K562 (cell line): Measurements from ENCODE around the gene MDC1. TPM values are rescaled to one million over a fixed set of nuclear protein-coding genes. Genes with fewer than 3 reads are reported as not detected.
A peak's percentile ranks its signal among the peaks of the same experiment; 100 is the strongest.

Experiments used
- CREBBP ChIP-seq: IDR thresholded peaks from one replicate; pipeline ENCODE4 v1.6.1; 2012; ENCODE audit warnings: low read depth, mild to moderate bottlenecking, control low read depth, inconsistent platforms, low read length
- DIDO1 ChIP-seq: fragments of 450-650 bp; IDR thresholded peaks from 2 replicates; pipeline ENCODE4 v1.6.1; 2016; ENCODE audit warnings: low read depth, missing biosample characterization, missing genetic modification characterization
- EGR1 ChIP-seq: fragments of 450-650 bp; conservative IDR thresholded peaks from 2 replicates; pipeline ENCODE4 v1.6.1; 2017; ENCODE audit warnings: mild to moderate bottlenecking
- ERF ChIP-seq: fragments of 450-650 bp; formaldehyde crosslinking; IDR thresholded peaks from 2 replicates; pipeline ENCODE4 v1.4.0; 2020; ENCODE audit warnings: mild to moderate bottlenecking, mixed read lengths
- FOXJ2 ChIP-seq: fragments of 200-800 bp; sonication (Bioruptor generic); IDR thresholded peaks from 2 replicates; pipeline ENCODE4 v1.6.1; 2016; ENCODE audit warnings: missing genetic modification characterization, missing compliant biosample characterization
- GTF2F1 ChIP-seq: IDR thresholded peaks from 2 replicates; pipeline ENCODE4 v1.6.1; 2011; ENCODE audit warnings: low read depth, low read length, improper control_type of control experiment
- MXI1 ChIP-seq: IDR thresholded peaks from 2 replicates; pipeline ENCODE4 v1.6.1; 2011; ENCODE audit warnings: low read depth, mild to moderate bottlenecking, improper control_type of control experiment, low read length
- NCOR1 ChIP-seq: fragments of 450-650 bp; IDR thresholded peaks from 2 replicates; pipeline ENCODE4 v1.6.1; 2016; ENCODE audit warnings: mild to moderate bottlenecking, moderate library complexity
- NFE2 ChIP-seq: IDR thresholded peaks from 2 replicates; pipeline ENCODE4 v1.6.1; 2014; ENCODE audit warnings: antibody characterized with exemption, low read depth
- POLR2A ChIP-seq: fragments of 450-650 bp; conservative IDR thresholded peaks from 2 replicates; pipeline ENCODE4 v1.6.1; 2016
- RBM15 ChIP-seq: fragments of 200-400 bp; formaldehyde crosslinking; IDR thresholded peaks from 2 replicates; pipeline ENCODE4 v1.6.1; 2018; ENCODE audit warnings: mild to moderate bottlenecking, low read length, moderate library complexity; ENCODE audit not compliant: insufficient read depth
- STAG1 ChIP-seq: sonication (generic); formaldehyde crosslinking; IDR thresholded peaks from 2 replicates; pipeline ENCODE4 v1.5.0; 2020; ENCODE audit warnings: missing genetic modification reagents, borderline replicate concordance
- TBL1XR1 ChIP-seq, 2 experiments: IDR thresholded peaks; 2 replicates each; pipeline ENCODE4 v1.6.1; 2012; ENCODE audit warnings: improper control_type of control experiment in 2 of 2, low read length in 2 of 2, mild to moderate bottlenecking in 1 of 2
- TOE1 ChIP-seq, 2 experiments: fragments of 450-650 bp in 1 of 2; sonication (generic) in 1 of 2; formaldehyde crosslinking in 1 of 2; IDR thresholded peaks; 2 replicates each; pipeline versions ENCODE4 v1.7.1 to v1.8.0; 2016 to 2022; ENCODE audit warnings: borderline replicate concordance in 2 of 2, mild to moderate bottlenecking in 2 of 2, antibody characterized with exemption in 1 of 2, inconsistent platforms in 1 of 2, low read depth in 1 of 2, missing genetic modification reagents in 1 of 2, moderate library complexity in 1 of 2
- ZC3H11A ChIP-seq: IDR thresholded peaks from 2 replicates; pipeline ENCODE4 v1.6.1; 2012; ENCODE audit warnings: low read depth, low read length, improper control_type of control experiment
- ZFP36 ChIP-seq: fragments of 150-350 bp; IDR thresholded peaks from 2 replicates; pipeline ENCODE4 v1.6.1; 2018; ENCODE audit warnings: low read length, low read depth; ENCODE audit not compliant: partially characterized antibody
- ZNF12 ChIP-seq: sonication (generic); formaldehyde crosslinking; IDR thresholded peaks from 2 replicates; pipeline ENCODE4 v1.4.0; 2020; ENCODE audit warnings: mild to moderate bottlenecking, missing genetic modification reagents
- ZNF311 ChIP-seq: fragments of 250-450 bp; sonication (Bioruptor Pico); IDR thresholded peaks from 2 replicates; pipeline ENCODE4 v1.4.0; 2020; ENCODE audit warnings: mild to moderate bottlenecking, moderate library complexity
- polyA plus RNA-seq, 8 experiments: library from polyadenylated mRNA; depleted of rRNA in 4 of 8; stranded (reverse) in 5 of 8; unstranded in 3 of 8; fragments of >200 nt; fragmentation: Nextera tagmentation in 2 of 8; fragmentation: Illumina TruSeq in 1 of 8; extraction: Ambion mirVana in 2 of 8; extraction: Trizol in 1 of 8; gene quantifications; 2 replicates each; pipeline versions ENCODE4 v1.2.1 to v1.2.3, GENCODE V29; 2011 to 2014; ENCODE audit warnings: inconsistent platforms in 1 of 8, missing spikeins in 1 of 8
- total RNA-seq, 7 experiments: library from RNA; depleted of rRNA in 6 of 7; stranded (reverse); fragments of >200 nt in 6 of 7; fragmentation: Illumina TruSeq in 2 of 7; extraction: Trizol in 2 of 7; gene quantifications; 2 replicates each; pipeline versions ENCODE4 v1.2.1 to v1.2.3, GENCODE V29; 2011 to 2021; ENCODE audit warnings: low replicate concordance in 1 of 7
- TF ChIP-seq, protein P1 (sequence below): sonication (generic); formaldehyde crosslinking; IDR thresholded peaks from 2 replicates; pipeline ENCODE4 v1.8.0; 2022; ENCODE audit warnings: mild to moderate bottlenecking, missing genetic modification reagents
- TF ChIP-seq, protein P2 (sequence below): fragments of 250-450 bp; sonication (Bioruptor Pico); IDR thresholded peaks from 2 replicates; pipeline ENCODE4 v1.4.0; 2020
- TF ChIP-seq, protein P3 (sequence below), 3 experiments: fragments of 200-800 bp in 1 of 3; fragments of 250-450 bp in 1 of 3; fragments of 450-650 bp in 1 of 3; sonication (Bioruptor Pico) in 1 of 3; sonication (Bioruptor generic) in 1 of 3; formaldehyde crosslinking in 1 of 3; IDR thresholded peaks; 2 replicates each; pipeline versions ENCODE4 v1.6.1 to v1.8.0; 2016 to 2022; ENCODE audit warnings: mild to moderate bottlenecking in 2 of 3, missing genetic modification characterization in 2 of 3, missing compliant biosample characterization in 1 of 3, moderate library complexity in 1 of 3
- TF ChIP-seq, protein P4 (sequence below): fragments of 450-650 bp; IDR thresholded peaks from 2 replicates; pipeline ENCODE4 v1.6.1; 2017; ENCODE audit warnings: mild to moderate bottlenecking, moderate library complexity

MDC1 gene
- total and polyA plus RNA-seq, 9 of the 15 experiments (the other 6 are each of a cell fraction or from before 2014, with no cell fraction given), result 8.2 to 114 (median 20.0) TPM

DNA sequence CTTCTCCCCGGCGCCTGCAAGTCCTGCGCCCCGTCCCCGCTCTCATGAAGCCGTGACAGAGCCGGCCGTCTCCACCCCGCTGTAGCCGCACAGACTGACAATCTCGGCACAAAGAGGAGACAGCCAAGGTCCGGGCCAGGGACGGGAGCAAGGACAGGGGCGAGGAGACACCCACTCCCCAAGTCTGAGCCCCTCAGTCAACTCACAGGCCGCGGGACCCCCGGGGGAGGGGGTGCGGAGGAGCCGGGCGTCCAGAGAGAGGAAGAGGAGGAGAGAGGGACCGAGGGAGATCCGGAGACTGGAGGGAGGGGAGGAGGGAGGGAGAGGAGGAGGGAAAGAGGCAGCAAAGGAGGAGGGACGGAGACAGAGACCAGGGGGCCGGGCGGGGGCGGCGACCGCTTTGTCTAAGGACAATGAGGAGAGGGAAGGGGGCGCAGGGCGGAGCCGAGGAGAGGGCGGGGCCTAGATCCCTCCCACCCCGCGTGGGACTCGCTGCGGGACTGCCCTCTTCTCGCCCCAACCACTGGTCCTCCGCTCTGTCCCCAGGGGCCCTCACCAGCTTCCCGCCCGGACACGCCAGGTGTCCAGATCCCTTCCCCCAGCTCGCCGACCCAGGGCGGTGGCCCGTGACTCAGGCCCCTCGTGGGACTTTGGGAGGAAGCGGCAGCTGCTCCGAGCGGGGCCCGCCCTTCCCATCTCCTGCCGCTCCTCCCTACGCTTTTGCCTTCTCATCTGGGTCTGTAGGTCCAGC lies 30.0 kb downstream of the MDC1 start (continued):
- TF ChIP-seq, protein P1, sequence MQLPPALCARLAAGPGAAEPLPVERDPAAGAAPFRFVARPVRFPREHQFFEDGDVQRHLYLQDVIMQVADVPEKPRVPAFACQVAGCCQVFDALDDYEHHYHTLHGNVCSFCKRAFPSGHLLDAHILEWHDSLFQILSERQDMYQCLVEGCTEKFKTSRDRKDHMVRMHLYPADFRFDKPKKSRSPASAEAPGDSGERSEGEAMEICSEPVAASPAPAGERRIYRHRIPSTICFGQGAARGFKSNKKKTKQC (CRISPR knock-in tag), result peak; percentile 63
- TF ChIP-seq, protein P2, sequence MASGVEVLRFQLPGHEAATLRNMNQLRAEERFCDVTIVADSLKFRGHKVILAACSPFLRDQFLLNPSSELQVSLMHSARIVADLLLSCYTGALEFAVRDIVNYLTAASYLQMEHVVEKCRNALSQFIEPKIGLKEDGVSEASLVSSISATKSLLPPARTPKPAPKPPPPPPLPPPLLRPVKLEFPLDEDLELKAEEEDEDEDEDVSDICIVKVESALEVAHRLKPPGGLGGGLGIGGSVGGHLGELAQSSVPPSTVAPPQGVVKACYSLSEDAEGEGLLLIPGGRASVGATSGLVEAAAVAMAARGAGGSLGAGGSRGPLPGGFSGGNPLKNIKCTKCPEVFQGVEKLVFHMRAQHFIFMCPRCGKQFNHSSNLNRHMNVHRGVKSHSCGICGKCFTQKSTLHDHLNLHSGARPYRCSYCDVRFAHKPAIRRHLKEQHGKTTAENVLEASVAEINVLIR (CRISPR knock-in tag), result no peak
- TF ChIP-seq NCOR1 (no peak), TOE1 (IDR thresholded peaks at IDR 0.05; ENCODE audit: borderline replicate concordance) (peak; percentile 83; the same call in 1 of the 2 replicates), TOE1 (CRISPR knock-in tag; IDR thresholded peaks at IDR 0.05; ENCODE audit: borderline replicate concordance, low read depth) (0 out of 2 replicates have a peak, but pooled peaks have one; percentile 23), ZC3H11A (no peak), GTF2F1 (no peak), CREBBP (no peak), RBM15 (no peak), ZFP36 (peak; percentile 24), ERF (peak; percentile 62; the same call in 1 of the 2 replicates), TBL1XR1 (IDR thresholded peaks at IDR 0.05; ENCODE audit: low read length in 2 of 2) (peak in 1 of 2 experiments; percentile 52; a peak in 1 of 4 replicates), MXI1 (peak; percentile 75; the same call in 1 of the 2 replicates), DIDO1 (tag) (no peak), FOXJ2 (tag) (no peak), ZNF12 (no peak), STAG1 (CRISPR knock-in tag) (no peak), POLR2A (peak; percentile 76), NFE2 (peak; percentile 79), ZNF311 (no peak), EGR1 (peak; percentile 98)
- TF ChIP-seq, protein P3, sequence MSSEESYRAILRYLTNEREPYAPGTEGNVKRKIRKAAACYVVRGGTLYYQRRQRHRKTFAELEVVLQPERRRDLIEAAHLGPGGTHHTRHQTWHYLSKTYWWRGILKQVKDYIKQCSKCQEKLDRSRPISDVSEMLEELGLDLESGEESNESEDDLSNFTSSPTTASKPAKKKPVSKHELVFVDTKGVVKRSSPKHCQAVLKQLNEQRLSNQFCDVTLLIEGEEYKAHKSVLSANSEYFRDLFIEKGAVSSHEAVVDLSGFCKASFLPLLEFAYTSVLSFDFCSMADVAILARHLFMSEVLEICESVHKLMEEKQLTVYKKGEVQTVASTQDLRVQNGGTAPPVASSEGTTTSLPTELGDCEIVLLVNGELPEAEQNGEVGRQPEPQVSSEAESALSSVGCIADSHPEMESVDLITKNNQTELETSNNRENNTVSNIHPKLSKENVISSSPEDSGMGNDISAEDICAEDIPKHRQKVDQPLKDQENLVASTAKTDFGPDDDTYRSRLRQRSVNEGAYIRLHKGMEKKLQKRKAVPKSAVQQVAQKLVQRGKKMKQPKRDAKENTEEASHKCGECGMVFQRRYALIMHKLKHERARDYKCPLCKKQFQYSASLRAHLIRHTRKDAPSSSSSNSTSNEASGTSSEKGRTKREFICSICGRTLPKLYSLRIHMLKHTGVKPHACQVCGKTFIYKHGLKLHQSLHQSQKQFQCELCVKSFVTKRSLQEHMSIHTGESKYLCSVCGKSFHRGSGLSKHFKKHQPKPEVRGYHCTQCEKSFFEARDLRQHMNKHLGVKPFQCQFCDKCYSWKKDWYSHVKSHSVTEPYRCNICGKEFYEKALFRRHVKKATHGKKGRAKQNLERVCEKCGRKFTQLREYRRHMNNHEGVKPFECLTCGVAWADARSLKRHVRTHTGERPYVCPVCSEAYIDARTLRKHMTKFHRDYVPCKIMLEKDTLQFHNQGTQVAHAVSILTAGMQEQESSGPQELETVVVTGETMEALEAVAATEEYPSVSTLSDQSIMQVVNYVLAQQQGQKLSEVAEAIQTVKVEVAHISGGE (CRISPR knock-in tag; IDR thresholded peaks at IDR 0.05), result peak in 1 of 3 experiments; percentile 72; a peak in 1 of 6 replicates
- TF ChIP-seq, protein P4, sequence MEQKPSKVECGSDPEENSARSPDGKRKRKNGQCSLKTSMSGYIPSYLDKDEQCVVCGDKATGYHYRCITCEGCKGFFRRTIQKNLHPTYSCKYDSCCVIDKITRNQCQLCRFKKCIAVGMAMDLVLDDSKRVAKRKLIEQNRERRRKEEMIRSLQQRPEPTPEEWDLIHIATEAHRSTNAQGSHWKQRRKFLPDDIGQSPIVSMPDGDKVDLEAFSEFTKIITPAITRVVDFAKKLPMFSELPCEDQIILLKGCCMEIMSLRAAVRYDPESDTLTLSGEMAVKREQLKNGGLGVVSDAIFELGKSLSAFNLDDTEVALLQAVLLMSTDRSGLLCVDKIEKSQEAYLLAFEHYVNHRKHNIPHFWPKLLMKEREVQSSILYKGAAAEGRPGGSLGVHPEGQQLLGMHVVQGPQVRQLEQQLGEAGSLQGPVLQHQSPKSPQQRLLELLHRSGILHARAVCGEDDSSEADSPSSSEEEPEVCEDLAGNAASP, result no peak
